ENCODE data around the gene MARCOL.
"Not testable (repeated sequence)": the region's sequence is repeated elsewhere in the genome, so short reads cannot be mapped to it uniquely, and the experiment has no call there.

Gene MARCOL

GRCh38 chr5:148280893-148281292, 42.6 kb downstream of the MARCOL start:
- not testable (repeated sequence) for H3K9ac ChIP-seq (ENCODE audit: low read length); H3K9me3 ChIP-seq (ENCODE audit: control insufficient read depth, low read length); H3K4me3 ChIP-seq (ENCODE audit: low read length); H3K36me3 ChIP-seq (ENCODE audit: control insufficient read depth, insufficient read depth, low read length); H3K27me3 ChIP-seq (ENCODE audit: control insufficient read depth, insufficient read depth, low read length)
- peaks cover 17% of the 10 kb centered on the region for H3K4me1 ChIP-seq (ENCODE audit: control insufficient read depth, insufficient read depth, low read length)

GRCh38 chr5:148281336-148281735, 43.0 kb downstream of the MARCOL start:
- H3K4me1 ChIP-seq (ENCODE audit: control insufficient read depth, insufficient read depth, low read length) = peaks cover 18% of the 10 kb centered on the region
- H3K36me3 ChIP-seq (ENCODE audit: control insufficient read depth, insufficient read depth, low read length); H3K9me3 ChIP-seq (ENCODE audit: control insufficient read depth, low read length); H3K4me3 ChIP-seq (ENCODE audit: low read length); H3K27me3 ChIP-seq (ENCODE audit: control insufficient read depth, insufficient read depth, low read length); H3K9ac ChIP-seq (ENCODE audit: low read length): not testable (repeated sequence)

- no peaks in the 10 kb centered on the region for H3K9me3 ChIP-seq (ENCODE audit: control insufficient read depth, low read length)
- H3K27me3 ChIP-seq (ENCODE audit: control insufficient read depth, insufficient read depth, low read length) = no peaks in the 10 kb centered on the region
- H3K4me3 ChIP-seq (ENCODE audit: low read length) = no peak overlapping the region
- H3K9ac ChIP-seq (ENCODE audit: low read length) = no peak overlapping the region
- no peaks in the 10 kb centered on the region for H3K36me3 ChIP-seq (ENCODE audit: control insufficient read depth, insufficient read depth, low read length)
- H3K4me1 ChIP-seq (ENCODE audit: control insufficient read depth, insufficient read depth, low read length) = peaks cover 8% of the 10 kb centered on the region
These were observed 52.2 kb downstream of the MARCOL start for GRCh38 chr5:148290271-148291195.
